Measurements from ENCODE around the gene FBXL16. TPM values are rescaled to one million over a fixed set of nuclear protein-coding genes. Genes with fewer than 3 reads are reported as not detected.

Gene FBXL16
- polyA plus RNA-seq, 6 donors from 2014 or later = 0.23 to 7.9 (median 0.56) TPM; not detected in 1

- peak overlapping the region; percentile 68 to 89 (median 82) for H3K4me3 Mint-ChIP-seq
- H3K4me1 Mint-ChIP-seq = peaks cover 4 to 38% (median 36%) of the 10 kb centered on the region in 3 donors
- no peak for ATAC-seq (ENCODE audit: low read depth in 2 of 2)
- H3K27me3 Mint-ChIP-seq = peaks cover 0 to 6% (median 0%) of the 10 kb centered on the region in 3 donors
- H3K9me3 Mint-ChIP-seq = no peaks in the 10 kb centered on the region
- H3K36me3 Mint-ChIP-seq = no peaks in the 10 kb centered on the region
- peak overlapping the region in 3 of 6 donors; percentile 24 to 81 (median 54) for H3K27ac Mint-ChIP-seq
- no peak for DNase-seq
Observed at GRCh38 chr16:681746-682427, 23.7 kb downstream of the FBXL16 start.

- no peak for DNase-seq
- Mint-ChIP-seq H3K36me3 (no peaks in the 10 kb centered on the region), H3K4me1 (peaks cover 4 to 35% (median 34%) of the 10 kb centered on the region in 3 donors)
Observed at GRCh38 chr16:680967-681745, 24.4 kb downstream of the FBXL16 start.

GRCh38 chr16:680625-680945, 25.0 kb downstream of the FBXL16 start:
- Mint-ChIP-seq H3K4me1 (peaks cover 4 to 31% (median 30%) of the 10 kb centered on the region in 3 donors), H3K4me3 (peak overlapping the region; percentile 71 to 93 (median 83)), H3K36me3 (no peaks in the 10 kb centered on the region), H3K9me3 (no peaks in the 10 kb centered on the region), H3K27me3 (peaks cover 0 to 9% (median 0%) of the 10 kb centered on the region in 3 donors), H3K27ac (peak overlapping the region in 3 of 6 donors; percentile 29 to 65 (median 51))
- no peak for DNase-seq
- ATAC-seq (ENCODE audit: low read depth in 2 of 2) = no peak

More at GRCh38 chr16:680967-681745, 24.4 kb downstream of the FBXL16 start:
- H3K9me3 Mint-ChIP-seq = no peaks in the 10 kb centered on the region
- peak overlapping the region in 2 of 6 donors; percentile 29 to 56 for H3K27ac Mint-ChIP-seq
- ATAC-seq (ENCODE audit: low read depth in 2 of 2) = no peak
- H3K4me3 Mint-ChIP-seq = peak overlapping the region; percentile 68 to 93 (median 83)
- H3K27me3 Mint-ChIP-seq = peaks cover 0 to 9% (median 0%) of the 10 kb centered on the region in 3 donors

- ATAC-seq (ENCODE audit: low read depth in 2 of 2) (peak; percentile 46 to 54), DNase-seq (peak; percentile 85)
- peak within 1 kb of the TSS; percentile 81 to 93 (median 84) for H3K4me3 Mint-ChIP-seq
- H3K27ac Mint-ChIP-seq = peak within 1 kb of the TSS in 5 of 6 donors; percentile 65 to 93 (median 80)
- H3K36me3 Mint-ChIP-seq = no peaks in the 10 kb centered on the region
- no peaks in the 10 kb centered on the region for H3K9me3 Mint-ChIP-seq
- H3K27me3 Mint-ChIP-seq = peaks cover 0 to 13% (median 5%) of the 10 kb centered on the region in 3 donors
- peaks cover 7 to 35% (median 33%) of the 10 kb centered on the region in 3 donors for H3K4me1 Mint-ChIP-seq
Observed at GRCh38 chr16:679814-680624, 25.6 kb downstream of the FBXL16 start, which contains the start of gene STUB1. STUB1 (plus strand) TSS chr16:680410; CDS start chr16:680526, 116 bp downstream.

GRCh38 chr16:678858-679813, 26.5 kb downstream of the FBXL16 start:
- Mint-ChIP-seq H3K4me1 (peaks cover 9 to 34% (median 32%) of the 10 kb centered on the region in 3 donors), H3K27me3 (peaks cover 0 to 18% (median 8%) of the 10 kb centered on the region in 3 donors), H3K9me3 (no peaks in the 10 kb centered on the region), H3K36me3 (no peaks in the 10 kb centered on the region), H3K27ac (peak overlapping the region in 5 of 6 donors; percentile 65 to 89 (median 82)), H3K4me3 (peak overlapping the region; percentile 80 to 91 (median 84))
- ATAC-seq (ENCODE audit: low read depth in 2 of 2) = peak; percentile 4
- DNase-seq = peak; percentile 45

- Mint-ChIP-seq H3K4me1 (peaks cover 9 to 34% (median 29%) of the 10 kb centered on the region in 3 donors), H3K36me3 (no peaks in the 10 kb centered on the region), H3K9me3 (no peaks in the 10 kb centered on the region), H3K4me3 (peak overlapping the region in 5 of 8 donors; percentile 25 to 85 (median 83)), H3K27me3 (peaks cover 0 to 18% (median 8%) of the 10 kb centered on the region in 3 donors), H3K27ac (peak overlapping the region in 1 of 6 donors; percentile 32)
- no peak for ATAC-seq (ENCODE audit: low read depth in 2 of 2)
- no peak for DNase-seq
Observed at GRCh38 chr16:678209-678857, 27.3 kb downstream of the FBXL16 start.

- Mint-ChIP-seq H3K27me3 (peaks cover 0 to 18% (median 8%) of the 10 kb centered on the region in 3 donors), H3K27ac (no peak overlapping the region), H3K36me3 (no peaks in the 10 kb centered on the region), H3K4me1 (peaks cover 9 to 29% (median 21%) of the 10 kb centered on the region in 3 donors), H3K9me3 (no peaks in the 10 kb centered on the region), H3K4me3 (peak overlapping the region in 1 of 8 donors; percentile 30)
- DNase-seq (no peak), ATAC-seq (ENCODE audit: low read depth in 2 of 2) (no peak)
Observed at GRCh38 chr16:677316-678190, 28.0 kb downstream of the FBXL16 start.

GRCh38 chr16:676913-677312, 28.7 kb downstream of the FBXL16 start:
- no peak overlapping the region for H3K4me3 Mint-ChIP-seq
- H3K27ac Mint-ChIP-seq = no peak overlapping the region
- no peak for DNase-seq
- no peaks in the 10 kb centered on the region for H3K9me3 Mint-ChIP-seq
- H3K4me1 Mint-ChIP-seq = peaks cover 9 to 23% (median 18%) of the 10 kb centered on the region in 3 donors
- no peaks in the 10 kb centered on the region for H3K36me3 Mint-ChIP-seq
- ATAC-seq (ENCODE audit: low read depth in 2 of 2) = no peak
- peaks cover 0 to 18% (median 8%) of the 10 kb centered on the region in 3 donors for H3K27me3 Mint-ChIP-seq

GRCh38 chr16:676565-676902, 29.1 kb downstream of the FBXL16 start:
- DNase-seq (no peak), ATAC-seq (ENCODE audit: low read depth in 2 of 2) (no peak)
- Mint-ChIP-seq H3K27ac (no peak overlapping the region), H3K27me3 (peaks cover 0 to 18% (median 8%) of the 10 kb centered on the region in 3 donors), H3K36me3 (no peaks in the 10 kb centered on the region), H3K9me3 (no peaks in the 10 kb centered on the region), H3K4me1 (peaks cover 9 to 19% (median 14%) of the 10 kb centered on the region in 3 donors), H3K4me3 (no peak overlapping the region)

- Mint-ChIP-seq H3K4me3 (no peak overlapping the region), H3K27ac (no peak overlapping the region), H3K36me3 (no peaks in the 10 kb centered on the region), H3K27me3 (peaks cover 0 to 18% (median 8%) of the 10 kb centered on the region in 3 donors), H3K4me1 (peaks cover 9 to 14% (median 9%) of the 10 kb centered on the region in 3 donors), H3K9me3 (no peaks in the 10 kb centered on the region)
- DNase-seq (no peak), ATAC-seq (ENCODE audit: low read depth in 2 of 2) (no peak)
Observed at GRCh38 chr16:675884-676564, 29.6 kb downstream of the FBXL16 start.

Measured in naive B cell (primary cell).